HG03064 (cell line): ENCODE data around the gene KLK13.

Source experiments
- ATAC-seq: cut with Tn5 transposase; IDR thresholded peaks from one replicate; pipeline ENCODE4 v1.9.1; 2021; ENCODE audit warnings: low read depth; ENCODE audit not compliant: unreplicated experiment

KLK13 gene

GRCh38 chr19:51064534-51065220 lies at the start of gene KLK13:
TSS of gene KLK13 (minus strand) at chr19:51065092. CDS start at chr19:51065067, 25 bp downstream.
- no peak for ATAC-seq

- ATAC-seq = no peak
Observed at GRCh38 chr19:51114087-51114729, 49.3 kb upstream of the KLK13 start.

GRCh38 chr19:51111606-51112005 lies 46.7 kb upstream of the KLK13 start:
- ATAC-seq = no peak

GRCh38 chr19:51110666-51110971 lies 45.7 kb upstream of the KLK13 start:
- ATAC-seq = no peak

GRCh38 chr19:51108805-51109146 lies 43.9 kb upstream of the KLK13 start:
- no peak for ATAC-seq

GRCh38 chr19:51108066-51108804 lies 43.3 kb upstream of the KLK13 start, which contains the start of gene CTU1:
TSS of gene CTU1 (minus strand) at chr19:51108409. CDS start at chr19:51104569, 3,840 bp downstream.
- peak; percentile 88 for ATAC-seq

GRCh38 chr19:51107406-51108065 lies 42.6 kb upstream of the KLK13 start:
- no peak for ATAC-seq

- no peak for ATAC-seq
Observed at GRCh38 chr19:51103926-51104341, 39.0 kb upstream of the KLK13 start.

- ATAC-seq = no peak
Observed at GRCh38 chr19:51102991-51103390, 38.1 kb upstream of the KLK13 start.

GRCh38 chr19:51101171-51101865 lies 36.4 kb upstream of the KLK13 start:
- no peak for ATAC-seq

- no peak for ATAC-seq
Observed at GRCh38 chr19:51100601-51101000, 35.7 kb upstream of the KLK13 start.

- ATAC-seq = no peak
Observed at GRCh38 chr19:51099047-51099382, 34.1 kb upstream of the KLK13 start.

GRCh38 chr19:51098365-51099046 lies 33.6 kb upstream of the KLK13 start:
- no peak for ATAC-seq

- no peak for ATAC-seq
Observed at GRCh38 chr19:51097796-51098195, 32.9 kb upstream of the KLK13 start.

GRCh38 chr19:51097166-51097738 lies 32.4 kb upstream of the KLK13 start:
- ATAC-seq = no peak

- no peak for ATAC-seq
Observed at GRCh38 chr19:51096473-51097165, 31.7 kb upstream of the KLK13 start.

GRCh38 chr19:51094696-51095279 lies 29.9 kb upstream of the KLK13 start:
- no peak for ATAC-seq

- ATAC-seq = no peak
Observed at GRCh38 chr19:51093510-51094345, 28.8 kb upstream of the KLK13 start.
